Measurements from ENCODE around the gene REXO5.
"Not testable (repeated sequence)": the region's sequence is repeated elsewhere in the genome, so short reads cannot be mapped to it uniquely, and the experiment has no call there.

REXO5 gene

DNA sequence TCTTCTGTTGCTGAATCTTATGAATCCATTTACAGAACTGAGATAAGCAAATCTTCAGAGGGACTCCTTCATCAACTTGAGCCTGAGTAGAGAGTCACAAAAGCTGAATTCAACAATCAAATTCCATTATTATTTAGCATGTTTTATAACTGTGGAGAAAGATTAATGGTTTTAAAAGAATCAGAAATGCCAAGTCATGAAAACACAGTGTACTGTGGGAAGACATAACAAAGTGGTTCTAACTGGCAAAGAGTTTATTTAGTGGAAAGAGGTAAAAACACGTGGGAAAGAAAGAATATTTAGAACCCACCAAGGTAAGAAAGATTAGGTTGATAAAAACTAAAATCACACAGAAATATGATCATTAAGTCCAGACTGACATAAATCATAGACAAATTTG is 5.0 kb upstream of the REXO5 start:
- in situ Hi-C loops (cut with HindIII; ENCODE audit: low sequenced_read_pairs), result no loop called here

GRCh38 chr16:20803192-20803560 is 3.2 kb upstream of the REXO5 start:
- in situ Hi-C loops (cut with HindIII; ENCODE audit: low sequenced_read_pairs), result no loop called here

- in situ Hi-C loops (cut with HindIII; ENCODE audit: low sequenced_read_pairs), result no loop called here
These were observed 2.6 kb upstream of the REXO5 start for GRCh38 chr16:20803561-20804214.

- in situ Hi-C loops (cut with HindIII; ENCODE audit: low sequenced_read_pairs), result not testable (repeated sequence)
These were observed 601 bp upstream of the REXO5 start for GRCh38 chr16:20805684-20806167.

DNA sequence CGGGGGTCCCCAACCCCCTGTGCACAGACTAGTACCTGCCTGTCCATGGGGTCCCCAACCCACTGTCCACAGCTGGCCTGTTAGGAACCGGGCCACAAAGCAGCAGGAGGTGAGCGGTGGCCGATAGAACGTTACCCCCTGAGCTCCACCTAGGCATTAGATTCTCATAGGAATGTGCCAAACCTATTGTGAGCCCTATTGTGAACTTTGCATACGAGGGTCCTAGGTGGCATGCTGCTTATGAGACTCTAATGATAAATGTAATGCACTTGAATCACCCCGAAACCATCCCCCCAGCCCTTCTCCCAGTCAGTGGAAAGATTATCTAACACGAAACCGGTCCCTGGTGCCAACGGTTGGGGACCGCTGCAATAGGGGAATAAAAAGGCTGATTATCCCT is 1.5 kb downstream of the REXO5 start:
- in situ Hi-C loops (cut with HindIII; ENCODE audit: low sequenced_read_pairs), result no loop called here

GRCh38 chr16:20811889-20812439 is 5.6 kb downstream of the REXO5 start:
- in situ Hi-C loops (cut with HindIII; ENCODE audit: low sequenced_read_pairs), result no loop called here

DNA sequence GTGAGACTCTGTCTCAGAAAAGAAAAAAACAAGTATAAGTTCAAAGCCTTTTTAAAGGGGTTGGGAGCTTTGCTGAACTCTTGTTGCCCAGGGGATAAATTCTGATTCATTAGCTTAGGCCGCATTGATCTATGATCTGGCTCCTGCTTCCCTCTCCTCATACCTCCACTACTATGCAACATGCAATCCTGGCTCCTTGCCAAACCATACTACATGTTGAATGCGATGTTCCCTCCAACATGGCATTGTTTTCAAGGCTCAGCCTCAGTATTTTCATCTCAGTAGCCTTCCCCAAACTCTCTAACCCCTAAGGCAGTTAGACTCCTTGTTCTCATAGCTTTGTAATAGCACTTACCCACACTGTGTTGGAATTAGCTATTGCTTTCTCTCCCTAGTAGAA is 6.2 kb downstream of the REXO5 start:
- in situ Hi-C loops (cut with HindIII; ENCODE audit: low sequenced_read_pairs), result no loop called here

DNA sequence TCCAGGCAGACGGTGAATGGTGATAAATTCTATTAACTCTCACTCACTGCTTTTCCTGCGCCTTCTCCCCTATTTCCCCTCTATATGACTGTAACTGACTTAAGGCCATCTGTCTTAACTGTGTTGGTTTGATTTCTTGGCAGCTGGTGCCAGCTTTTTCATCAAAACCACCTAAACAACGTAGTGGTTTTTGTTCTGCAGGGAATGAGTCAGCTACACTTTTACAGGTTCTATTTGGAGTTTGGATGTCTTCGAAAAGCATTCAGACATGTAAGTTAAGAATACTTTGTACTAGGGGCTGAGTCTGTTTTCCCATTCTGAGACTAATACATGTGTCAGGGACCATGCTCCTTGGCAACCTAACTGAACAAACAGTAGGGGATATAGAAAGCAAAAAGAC is 8.5 kb downstream of the REXO5 start:
- in situ Hi-C loops (cut with HindIII; ENCODE audit: low sequenced_read_pairs), result no loop called here

DNA sequence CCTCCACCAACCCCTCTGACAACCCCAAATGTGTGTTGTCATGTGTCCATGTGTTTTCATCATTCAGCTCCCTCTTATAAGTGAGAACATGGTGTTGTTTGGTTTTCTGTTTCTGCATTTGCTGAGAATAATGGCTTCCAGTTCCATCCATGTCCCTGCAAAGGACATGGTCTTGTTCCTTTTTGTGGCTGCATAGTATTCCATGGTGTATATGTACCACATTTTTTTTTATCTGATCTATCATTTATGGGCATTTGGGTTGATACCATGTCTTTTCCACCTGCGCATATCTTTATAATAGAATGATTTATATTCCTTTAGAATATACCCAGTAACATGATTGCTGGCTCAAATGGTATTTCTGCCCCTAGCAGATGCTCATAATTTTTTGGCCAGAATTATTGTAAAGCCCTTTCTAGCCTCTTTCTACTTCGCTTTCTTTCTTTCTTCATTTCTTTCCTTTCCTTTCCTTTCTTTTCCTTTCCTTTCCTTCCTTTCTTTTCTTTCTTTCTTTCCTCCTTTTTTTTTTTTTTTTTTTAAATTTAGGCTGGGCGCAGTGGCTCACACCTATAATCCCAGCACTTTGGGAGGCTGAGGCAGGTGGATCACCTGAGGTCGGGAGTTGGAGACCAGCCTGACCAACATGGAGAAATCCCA is 12.7 kb downstream of the REXO5 start:
- in situ Hi-C loops (cut with HindIII; ENCODE audit: low sequenced_read_pairs), result no loop called here

DNA sequence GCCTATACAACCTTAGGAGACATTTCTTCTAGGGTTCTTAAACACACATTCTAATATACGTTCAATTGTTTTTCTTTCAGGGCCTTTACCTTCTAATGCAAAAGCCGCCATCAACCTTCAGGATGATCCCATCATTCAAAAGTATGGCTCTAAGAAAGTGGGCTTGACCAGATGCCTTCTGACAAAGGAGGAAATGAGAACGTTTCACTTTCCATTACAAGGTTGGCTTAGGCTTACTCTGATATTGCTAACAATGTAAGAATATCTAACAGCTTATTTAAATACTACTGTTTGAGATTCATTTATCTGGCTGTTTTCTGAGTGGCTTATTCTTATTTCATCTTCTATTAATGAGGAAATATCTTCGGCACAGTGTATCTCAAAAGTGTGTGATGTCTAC is 15.4 kb downstream of the REXO5 start:
- in situ Hi-C loops (cut with HindIII; ENCODE audit: low sequenced_read_pairs), result no loop called here

GRCh38 chr16:20822521-20823325 is 16.4 kb downstream of the REXO5 start:
- in situ Hi-C loops (cut with HindIII; ENCODE audit: low sequenced_read_pairs), result no loop called here

GRCh38 chr16:20826039-20826566 is 19.8 kb downstream of the REXO5 start:
- in situ Hi-C loops (cut with HindIII; ENCODE audit: low sequenced_read_pairs), result loop anchor here (5.0 kb wide), 1 partner anchor 39 kb away; no protein-coding TSS in a partner anchor

- in situ Hi-C loops (cut with HindIII; ENCODE audit: low sequenced_read_pairs), result loop anchor here (5.0 kb wide), 1 partner anchor 42 kb away; no protein-coding TSS in a partner anchor
These were observed 23.2 kb downstream of the REXO5 start for GRCh38 chr16:20829536-20829935.

DNA sequence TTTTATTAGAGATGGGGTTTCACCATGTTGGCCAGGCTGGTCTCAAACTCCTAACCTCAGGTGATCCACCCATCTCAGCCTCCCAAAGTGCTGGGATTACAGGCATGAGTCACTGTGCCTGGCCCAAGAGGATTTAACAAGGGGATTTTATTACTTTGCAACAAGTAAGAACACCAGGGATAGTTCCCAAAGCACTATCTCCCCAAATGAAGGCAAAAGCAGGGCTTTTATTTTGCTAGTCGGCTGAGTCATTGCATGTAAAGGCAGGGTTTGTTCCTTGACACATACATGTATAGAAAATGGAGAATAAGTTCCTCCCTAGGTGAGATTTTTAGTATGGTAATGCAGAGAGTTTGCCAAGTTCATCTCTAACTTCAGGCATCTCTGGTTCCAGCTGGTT is 24.0 kb downstream of the REXO5 start:
- in situ Hi-C loops (cut with HindIII; ENCODE audit: low sequenced_read_pairs), result no loop called here

GRCh38 chr16:20833086-20833485 is 26.8 kb downstream of the REXO5 start:
- in situ Hi-C loops (cut with HindIII; ENCODE audit: low sequenced_read_pairs), result no loop called here

DNA sequence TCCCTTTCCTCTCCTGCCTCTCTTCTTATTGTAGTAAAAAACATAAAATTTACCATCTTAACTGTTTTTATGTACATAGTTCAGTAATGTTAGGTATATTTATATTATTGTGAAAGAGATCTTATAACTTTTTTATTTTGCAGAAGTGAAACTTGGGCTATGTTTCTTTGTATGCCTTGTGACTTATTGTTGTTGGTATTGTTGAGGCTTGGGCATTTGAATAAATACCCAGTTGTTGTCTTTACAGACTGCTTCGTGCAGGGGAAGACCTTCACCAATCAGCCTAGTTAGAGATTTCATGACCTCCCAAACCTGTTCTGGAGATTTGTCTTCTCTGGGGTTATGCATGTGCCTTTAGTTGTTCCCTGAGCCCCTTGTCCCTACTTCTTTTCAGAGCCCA is 31.9 kb downstream of the REXO5 start:
- in situ Hi-C loops (cut with HindIII; ENCODE audit: low sequenced_read_pairs), result no loop called here

DNA sequence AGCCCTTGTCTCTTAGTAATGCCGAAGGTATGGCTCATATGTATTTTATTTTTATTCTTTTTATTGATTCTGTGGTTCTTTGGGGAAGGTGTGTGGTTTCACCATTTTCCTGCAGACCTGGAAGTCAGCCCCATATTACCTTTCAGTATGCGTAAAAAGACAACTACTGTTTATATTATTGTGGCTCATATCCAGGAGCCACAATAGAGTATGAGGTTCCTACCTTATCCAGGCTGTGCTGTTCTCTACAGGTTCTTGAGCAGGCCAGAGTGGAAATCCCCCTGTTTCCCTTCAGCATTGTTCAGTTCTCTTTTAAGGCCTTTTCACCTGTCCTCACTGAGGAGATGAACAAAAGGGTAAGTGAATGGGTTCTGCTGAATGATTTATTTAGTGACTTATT is 33.2 kb downstream of the REXO5 start:
- in situ Hi-C loops (cut with HindIII; ENCODE audit: low sequenced_read_pairs), result no loop called here

DNA sequence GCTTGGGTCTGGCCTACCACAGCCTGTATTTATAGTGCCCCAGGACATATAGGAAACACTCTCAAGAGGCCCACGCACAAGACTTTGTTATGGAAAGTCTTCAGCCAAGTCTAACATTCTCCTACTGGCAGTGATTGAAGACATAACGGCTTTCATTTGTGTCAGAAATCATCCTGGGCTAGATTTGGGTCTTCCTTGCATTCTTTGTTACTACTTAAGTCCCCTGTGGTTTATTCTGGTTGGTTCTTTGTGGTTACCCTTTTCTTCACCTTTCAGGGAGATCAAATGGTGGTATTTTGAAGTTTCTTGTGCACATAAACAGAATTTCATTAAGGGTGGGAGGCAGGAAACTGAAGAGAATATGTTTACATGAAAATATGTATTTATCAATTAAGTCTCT is 37.7 kb downstream of the REXO5 start:
- in situ Hi-C loops (cut with HindIII; ENCODE audit: low sequenced_read_pairs), result loop anchor here (10.0 kb wide), 1 partner anchor 241 kb away; no protein-coding TSS in a partner anchor

DNA sequence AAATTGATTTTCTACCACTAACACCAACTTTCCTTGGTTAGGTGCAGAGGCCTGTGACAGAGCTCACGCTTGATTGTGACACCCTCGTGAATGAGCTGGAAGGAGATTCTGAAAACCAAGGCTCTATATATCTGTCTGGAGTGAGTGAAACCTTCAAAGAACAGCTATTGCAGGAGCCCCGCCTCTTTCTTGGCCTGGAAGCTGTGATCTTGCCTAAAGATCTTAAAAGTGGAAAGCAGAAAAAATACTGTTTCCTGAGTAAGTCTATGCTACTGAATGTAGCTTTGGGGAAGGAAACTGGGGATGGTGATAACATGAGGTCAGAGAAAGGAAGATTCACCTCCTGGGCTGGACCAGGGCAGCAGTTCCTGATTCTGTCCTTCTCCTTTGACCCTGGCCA is 38.3 kb downstream of the REXO5 start:
- in situ Hi-C loops (cut with HindIII; ENCODE audit: low sequenced_read_pairs), result loop anchor here (10.0 kb wide), 1 partner anchor 240 kb away; no protein-coding TSS in a partner anchor

- in situ Hi-C loops (cut with HindIII; ENCODE audit: low sequenced_read_pairs), result loop anchor here (5.0 to 10.0 kb wide), 2 partner anchors 61 to 239 kb away; no protein-coding TSS in a partner anchor
These were observed 39.7 kb downstream of the REXO5 start for GRCh38 chr16:20846030-20846429.

DNA sequence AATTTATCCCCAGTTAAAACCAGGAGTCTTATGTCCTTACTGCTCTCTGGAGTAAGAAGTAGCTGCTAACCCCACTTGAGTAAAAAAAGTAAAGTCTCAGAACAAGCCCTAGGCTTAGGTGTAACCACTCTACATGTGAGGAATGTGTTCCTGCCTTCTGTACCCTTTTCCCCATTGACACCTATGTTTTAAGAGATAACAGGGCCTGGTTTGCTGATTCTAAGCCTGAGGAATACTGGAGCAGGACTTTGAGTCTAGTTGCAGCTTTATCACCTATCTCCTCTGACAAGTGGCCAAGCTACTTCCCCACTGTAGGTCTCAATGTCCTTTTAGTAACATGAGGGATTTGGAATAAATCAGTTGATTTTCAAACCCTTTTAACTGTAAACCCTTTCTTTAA is 40.2 kb downstream of the REXO5 start:
- in situ Hi-C loops (cut with HindIII; ENCODE audit: low sequenced_read_pairs), result loop anchor here (5.0 to 10.0 kb wide), 2 partner anchors 61 to 238 kb away; no protein-coding TSS in a partner anchor
